Stimulated activated CD4-positive, alpha-beta T cell treated with anti-CD3 and anti-CD28 coated beads, Interleukin-4, amount 100 ng/mL, for 24 hours (primary cell): ENCODE measurements around the gene LHFPL3.
"Not testable (repeated sequence)": the region's sequence is repeated elsewhere in the genome, so short reads cannot be mapped to it uniquely, and the experiment has no call there.

Experiments used
- DNase-seq: peaks from one replicate; pipeline ENCODE4 v3.0.0-alpha.2; 2020

The LHFPL3 gene

GRCh38 chr7:104497379-104497967 is 169.1 kb downstream of the LHFPL3 start:
- no peak for DNase-seq

DNA sequence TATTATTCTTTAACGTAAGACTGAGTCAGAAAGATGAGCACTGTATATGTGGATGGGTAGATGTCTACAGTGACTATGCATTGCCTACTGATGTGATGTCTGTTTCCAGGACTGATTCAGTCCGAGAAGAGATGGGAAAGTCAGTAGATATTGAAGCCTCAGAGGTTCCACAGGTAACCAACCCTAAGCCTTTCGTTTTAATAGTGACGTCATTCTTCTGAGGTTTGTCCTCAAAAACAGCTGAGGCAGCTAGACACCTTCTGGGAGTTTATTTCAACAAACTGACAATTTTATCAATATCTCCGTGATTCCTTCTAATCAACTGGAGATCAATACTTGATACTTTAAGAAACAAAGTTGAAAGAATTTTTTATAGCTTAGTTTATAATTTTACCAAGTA is 171.6 kb downstream of the LHFPL3 start:
- no peak for DNase-seq

GRCh38 chr7:104509874-104510273 is 181.5 kb downstream of the LHFPL3 start:
- DNase-seq, result no peak

DNA sequence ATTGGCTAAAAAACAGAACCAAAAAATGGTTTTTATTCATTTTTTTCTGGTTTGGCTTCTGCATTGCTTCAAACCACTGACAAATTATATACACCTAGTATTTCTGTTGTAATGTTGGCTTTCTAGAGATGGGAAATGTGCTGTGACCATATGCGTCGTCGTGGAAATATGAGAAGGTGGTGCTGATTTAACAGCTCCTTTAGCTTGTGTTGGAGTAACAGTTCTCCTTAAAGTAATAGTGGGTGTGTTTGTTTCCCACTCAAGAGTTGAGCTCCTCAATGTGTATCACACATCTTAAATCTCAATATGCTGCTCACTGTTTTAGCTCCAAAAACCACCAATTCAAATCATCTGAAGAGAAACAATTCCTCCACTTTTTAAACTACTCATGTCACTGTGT is 196.4 kb downstream of the LHFPL3 start:
- DNase-seq, result no peak

DNA sequence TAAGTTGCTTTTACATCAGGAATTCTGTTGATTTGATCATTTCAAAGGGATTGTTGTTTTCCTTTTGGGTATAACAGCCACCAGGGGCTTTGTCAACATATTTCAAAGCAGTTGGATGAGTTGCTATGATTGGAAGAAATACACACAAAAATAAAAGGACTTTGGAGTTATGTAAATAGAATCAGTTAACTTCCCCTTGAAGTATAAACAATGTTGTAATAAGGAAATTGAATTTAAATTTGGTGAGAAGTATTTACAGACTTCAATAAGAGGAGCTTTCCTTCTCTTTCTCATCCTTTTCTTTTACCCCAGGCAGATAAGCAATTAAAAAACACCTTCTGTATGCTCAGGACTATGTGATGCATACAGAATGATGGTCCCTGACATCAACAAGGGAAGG is 199.7 kb downstream of the LHFPL3 start:
- DNase-seq, result no peak

GRCh38 chr7:104529567-104529966 is 201.2 kb downstream of the LHFPL3 start:
- no peak for DNase-seq

GRCh38 chr7:104530251-104530650 is 201.8 kb downstream of the LHFPL3 start:
- DNase-seq, result no peak

DNA sequence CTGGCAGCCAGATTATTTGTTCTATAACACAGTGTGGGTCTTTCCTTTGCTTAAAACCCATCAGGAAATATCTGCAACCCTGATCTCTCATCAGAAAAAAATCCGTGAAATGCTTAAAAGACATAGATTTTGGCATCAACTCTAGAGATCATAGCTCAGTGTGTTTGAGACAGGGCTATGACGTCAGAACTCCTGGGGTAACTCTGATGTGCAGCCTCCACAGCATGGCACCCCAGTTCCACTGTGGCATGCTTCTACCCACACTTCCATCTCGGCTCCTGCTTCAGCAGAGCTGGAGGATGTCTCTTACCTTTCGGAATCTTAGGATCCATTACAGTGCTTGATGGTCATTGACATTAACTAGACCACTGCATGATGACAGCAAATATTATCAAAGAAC is 205.7 kb downstream of the LHFPL3 start:
- no peak for DNase-seq

- DNase-seq, result no peak
These were observed 207.4 kb downstream of the LHFPL3 start for GRCh38 chr7:104535841-104536240.

DNA sequence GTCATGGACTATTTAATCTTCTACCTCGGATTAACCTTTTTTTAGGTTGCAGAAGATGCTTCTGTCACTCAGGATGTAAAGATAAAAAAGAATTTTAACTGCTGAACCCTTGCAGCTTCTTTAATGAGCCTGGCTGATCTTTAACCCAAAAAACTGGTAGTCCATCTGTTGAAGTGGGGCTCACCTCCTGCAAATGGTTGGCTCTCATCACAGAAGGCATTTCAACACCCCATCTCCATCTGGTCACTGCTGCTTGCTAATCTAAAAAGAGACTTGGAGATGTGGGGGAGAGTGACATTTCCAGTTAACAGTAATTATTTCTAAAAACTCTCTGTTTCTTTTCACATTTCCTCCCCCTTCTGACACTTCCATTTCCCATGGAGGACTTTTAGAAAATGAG is 208.6 kb downstream of the LHFPL3 start:
- DNase-seq, result no peak

GRCh38 chr7:104538152-104538551 is 209.7 kb downstream of the LHFPL3 start:
- DNase-seq, result no peak

- DNase-seq, result no peak
These were observed 213.5 kb downstream of the LHFPL3 start for GRCh38 chr7:104541897-104542296.

GRCh38 chr7:104548861-104549260 is 220.5 kb downstream of the LHFPL3 start:
- DNase-seq, result no peak

DNA sequence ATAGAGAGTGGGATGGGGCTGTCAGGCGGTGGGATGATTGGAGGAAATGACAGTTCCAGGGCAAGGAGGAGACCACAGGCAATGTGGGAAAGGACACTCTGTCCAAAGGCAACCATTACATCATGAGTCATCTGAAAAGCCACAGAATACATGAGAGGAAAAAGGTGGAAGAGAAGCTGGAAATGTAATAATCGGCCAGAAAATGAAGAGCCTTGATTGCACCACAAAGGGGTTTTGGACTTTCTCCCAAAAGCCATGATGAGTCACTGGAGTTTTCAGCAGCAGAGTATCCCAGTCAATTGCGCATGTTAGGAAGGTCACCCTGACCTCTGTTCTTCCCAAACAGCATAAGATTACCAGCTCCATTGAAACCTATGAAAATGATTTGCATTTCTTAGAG is 222.0 kb downstream of the LHFPL3 start:
- no peak for DNase-seq

DNA sequence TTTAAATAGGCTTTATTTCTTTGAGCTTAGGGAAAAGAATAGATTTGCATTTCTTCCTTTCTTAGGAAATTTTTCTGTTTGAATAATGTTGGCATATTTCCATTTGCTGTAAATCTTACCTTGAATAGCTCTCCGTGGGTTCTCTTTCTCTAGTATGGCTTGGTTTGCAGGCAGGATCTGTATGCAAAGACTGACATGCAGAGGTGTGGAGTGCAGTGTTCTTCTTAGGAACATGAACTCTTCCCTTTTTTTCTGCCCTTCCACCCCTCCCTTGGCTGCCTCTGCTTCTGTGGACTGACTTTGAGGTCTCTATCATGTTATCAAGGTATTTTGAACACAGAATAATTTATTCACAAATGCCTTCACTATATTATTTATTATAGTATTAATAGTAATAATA is 222.8 kb downstream of the LHFPL3 start:
- DNase-seq, result no peak

- no peak for DNase-seq
These were observed 223.7 kb downstream of the LHFPL3 start for GRCh38 chr7:104552102-104552501.

DNA sequence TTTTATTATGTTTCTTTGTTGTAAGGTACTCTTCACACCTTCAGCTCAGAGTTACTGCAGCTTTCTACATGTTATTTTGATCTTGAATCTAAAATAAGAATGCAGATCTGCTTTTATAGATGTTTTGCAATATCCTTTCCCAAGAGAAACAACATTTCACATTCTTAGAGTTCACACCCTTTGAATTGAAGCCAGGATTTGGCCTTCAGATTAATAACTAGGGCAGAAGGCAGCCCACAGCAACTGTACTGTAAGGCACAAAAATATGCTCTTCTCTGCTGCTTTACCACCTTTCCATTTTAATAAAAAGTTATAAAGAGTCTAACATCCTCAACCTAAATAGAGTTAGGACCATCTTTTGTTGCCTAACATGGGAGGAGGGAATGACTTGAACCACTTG is 224.7 kb downstream of the LHFPL3 start:
- no peak for DNase-seq

- not testable (repeated sequence) for DNase-seq
These were observed 235.0 kb downstream of the LHFPL3 start for GRCh38 chr7:104563350-104563901.

GRCh38 chr7:104569751-104570150 is 241.3 kb downstream of the LHFPL3 start:
- no peak for DNase-seq

GRCh38 chr7:104572554-104572953 is 244.2 kb downstream of the LHFPL3 start:
- no peak for DNase-seq

DNA sequence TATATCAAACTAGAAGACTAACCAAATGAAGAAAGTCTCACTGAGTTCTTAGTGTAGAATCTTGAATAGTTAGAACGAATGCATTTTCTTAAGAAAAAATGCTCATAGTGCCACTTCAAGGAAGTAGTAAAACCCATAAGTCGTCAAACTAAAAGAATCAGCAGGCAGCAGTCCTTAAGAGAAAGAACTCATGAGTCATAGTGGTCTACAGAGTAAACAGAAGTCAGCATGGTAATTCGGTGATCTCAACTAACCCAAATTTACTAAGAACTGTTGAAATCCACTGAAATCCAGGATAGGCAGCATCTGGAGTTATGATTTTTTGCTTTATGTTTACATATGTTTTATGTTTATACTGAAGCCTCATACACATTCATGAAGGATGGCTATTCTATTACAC is 256.2 kb downstream of the LHFPL3 start:
- DNase-seq, result no peak

GRCh38 chr7:104595591-104595990 is 267.2 kb downstream of the LHFPL3 start:
- DNase-seq, result not testable (repeated sequence)

GRCh38 chr7:104603957-104604356 is 275.6 kb downstream of the LHFPL3 start:
- DNase-seq, result no peak

- DNase-seq, result no peak
These were observed 276.3 kb downstream of the LHFPL3 start for GRCh38 chr7:104604706-104605105.

DNA sequence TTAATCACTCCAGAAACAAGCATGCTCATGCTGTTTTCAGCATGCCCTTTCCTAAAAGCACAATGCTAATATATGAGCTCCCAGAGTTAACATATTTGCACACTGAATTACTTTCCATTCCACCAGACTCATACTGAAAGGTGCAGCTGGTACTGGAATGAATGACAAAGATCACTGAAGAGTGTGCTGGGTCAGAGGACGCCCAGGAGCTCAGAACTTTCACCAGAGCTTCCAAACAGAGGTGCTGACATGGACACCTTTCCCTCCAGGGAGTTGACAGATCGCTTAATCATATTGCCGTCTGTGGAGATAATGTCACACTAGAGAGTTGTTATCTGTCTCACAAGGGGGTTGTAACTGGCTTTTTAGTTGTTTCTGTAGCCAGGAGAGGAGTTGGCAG is 292.9 kb downstream of the LHFPL3 start:
- DNase-seq, result no peak
